A673 (cell line): ENCODE measurements around the gene PDE6B. TPM values are rescaled to one million over a fixed set of nuclear protein-coding genes. Genes with fewer than 3 reads are reported as not detected.

Experiments used
- BruUV-seq: library from RNA; stranded (reverse); fragments of 400-500 nt; replicated peaks from 2 replicates; lab custom pipeline; 2021; lab: Mats Ljungman, UMichigan
- CTCF ChIA-PET: fragments of 300-600 bp; sonication (Branson Sonifier 250); formaldehyde crosslinking; loops from one replicate; lab custom pipeline; 2022; ENCODE audit warnings: antibody characterized with exemption; lab: Charles Lee
- POLR2A ChIA-PET: fragments of 300-600 bp; sonication (Branson Sonifier 250); formaldehyde crosslinking; loops from one replicate; lab custom pipeline; 2022; ENCODE audit warnings: antibody characterized with exemption; ENCODE audit not compliant: low non-redundant PET; lab: Charles Lee
- DNase-seq: peaks from one replicate; pipeline ENCODE4 v3.0.0-alpha.2; 2015; ENCODE audit warnings: low spot score
- H3K27ac ChIP-seq: fragments of 200-600 bp; sonication (generic); 2 replicates; pipeline ENCODE4 v1.5.1; 2016; ENCODE audit warnings: mixed run types, low read depth, mild to moderate bottlenecking, mixed read lengths, antibody characterized with exemption, low read length; ENCODE audit not compliant: poor library complexity, severe bottlenecking
- H3K27me3 ChIP-seq: fragments of 200-600 bp; sonication (generic); replicated peaks from 2 replicates; pipeline ENCODE4 v1.6.1; 2017; ENCODE audit warnings: mixed run types, low read depth, mild to moderate bottlenecking, mixed read lengths, antibody characterized with exemption, low read length; ENCODE audit not compliant: insufficient read depth, poor library complexity
- H3K36me3 ChIP-seq: fragments of 200-600 bp; sonication (generic); 2 replicates; pipeline ENCODE4 v1.6.1; 2016; ENCODE audit warnings: mixed run types, mild to moderate bottlenecking, mixed read lengths, antibody characterized with exemption, low read length; ENCODE audit not compliant: insufficient read depth, poor library complexity, severe bottlenecking
- H3K4me1 ChIP-seq: fragments of 200-600 bp; sonication (generic); 2 replicates; pipeline ENCODE4 v1.6.1; 2017; ENCODE audit warnings: mixed run types, mild to moderate bottlenecking, mixed read lengths, antibody characterized with exemption, low read length; ENCODE audit not compliant: insufficient read depth, poor library complexity, severe bottlenecking
- H3K4me3 ChIP-seq: fragments of 200-600 bp; sonication (generic); 2 replicates; pipeline ENCODE4 v1.5.1; 2016; ENCODE audit warnings: low read depth, mixed run types, mild to moderate bottlenecking, mixed read lengths, low read length; ENCODE audit not compliant: poor library complexity, severe bottlenecking
- H3K9me3 ChIP-seq: fragments of 200-600 bp; sonication (generic); 2 replicates; pipeline ENCODE4 v1.6.1; 2016; ENCODE audit warnings: mixed run types, low read depth, mild to moderate bottlenecking, mixed read lengths, antibody characterized with exemption, low read length; ENCODE audit not compliant: poor library complexity, severe bottlenecking
- CTCF ChIP-seq: fragments of 300-800, 200-600 bp; sonication (generic); conservative IDR thresholded peaks from 2 replicates; pipeline ENCODE4 v1.5.1; 2017; ENCODE audit warnings: low read depth, mild to moderate bottlenecking, antibody characterized with exemption, low read length, moderate library complexity, mixed read lengths
- EZH2 ChIP-seq: fragments of 200-600 bp; sonication (generic); IDR thresholded peaks from 2 replicates; pipeline ENCODE4 v1.6.1; 2017; ENCODE audit warnings: borderline replicate concordance, low read depth, mild to moderate bottlenecking, mixed read lengths, antibody characterized with exemption, low read length; ENCODE audit not compliant: poor library complexity, severe bottlenecking
- intact Hi-C: fragments of 100-400 bp; cut with micrococcal nuclease; formaldehyde crosslinking; loops from one replicate; pipeline ENCODE4 v1.10.0; 2022; ENCODE audit not compliant: unreplicated experiment
- total RNA-seq: library from RNA; stranded (reverse); gene quantifications from 2 replicates; pipeline ENCODE4 v1.2.3, GENCODE V29; 2021

PDE6B gene
- total RNA-seq, 1 experiment from 2014 or later: 10.4 TPM

GRCh38 chr4:577499-578450, 47.6 kb upstream of the PDE6B start:
- peaks cover 28% of the 10 kb centered on the region for H3K27me3 ChIP-seq
- ChIA-PET POLR2A (no interaction called here), CTCF (no interaction called here)
- H3K27ac ChIP-seq: peak overlapping the region; percentile 77
- no peaks in the 10 kb centered on the region for H3K9me3 ChIP-seq
- intact Hi-C loops: no loop called here
- H3K4me1 ChIP-seq: peaks cover 16% of the 10 kb centered on the region
- peak; percentile 80 for DNase-seq
- H3K4me3 ChIP-seq: peak overlapping the region; percentile 50
- no TSS peak for BruUV-seq
- no peaks in the 10 kb centered on the region for H3K36me3 ChIP-seq
- no peak for TF ChIP-seq EZH2
- TF ChIP-seq CTCF: no peak

GRCh38 chr4:578451-579443, 46.6 kb upstream of the PDE6B start:
- H3K36me3 ChIP-seq: no peaks in the 10 kb centered on the region
- no peak overlapping the region for H3K27ac ChIP-seq
- no peak for DNase-seq
- no peaks in the 10 kb centered on the region for H3K9me3 ChIP-seq
- BruUV-seq: no TSS peak
- ChIA-PET CTCF (no interaction called here), POLR2A (no interaction called here)
- H3K4me1 ChIP-seq: peaks cover 12% of the 10 kb centered on the region
- no peak for TF ChIP-seq EZH2
- TF ChIP-seq CTCF: no peak
- intact Hi-C loops: no loop called here
- peaks cover 18% of the 10 kb centered on the region for H3K27me3 ChIP-seq
- no peak overlapping the region for H3K4me3 ChIP-seq

GRCh38 chr4:579543-580175, 45.7 kb upstream of the PDE6B start:
- POLR2A ChIA-PET: no interaction called here
- Histone ChIP-seq H3K4me1 (peaks cover 8% of the 10 kb centered on the region), H3K27ac (no peak overlapping the region), H3K9me3 (no peaks in the 10 kb centered on the region), H3K36me3 (no peaks in the 10 kb centered on the region), H3K27me3 (peaks cover 9% of the 10 kb centered on the region), H3K4me3 (no peak overlapping the region)
- intact Hi-C loops: no loop called here
- no TSS peak for BruUV-seq
- TF ChIP-seq CTCF (no peak), EZH2 (no peak)
- CTCF ChIA-PET: no interaction called here
- DNase-seq: no peak
